ENCODE measurements around the gene TRPM2.

The TRPM2 gene

DNA sequence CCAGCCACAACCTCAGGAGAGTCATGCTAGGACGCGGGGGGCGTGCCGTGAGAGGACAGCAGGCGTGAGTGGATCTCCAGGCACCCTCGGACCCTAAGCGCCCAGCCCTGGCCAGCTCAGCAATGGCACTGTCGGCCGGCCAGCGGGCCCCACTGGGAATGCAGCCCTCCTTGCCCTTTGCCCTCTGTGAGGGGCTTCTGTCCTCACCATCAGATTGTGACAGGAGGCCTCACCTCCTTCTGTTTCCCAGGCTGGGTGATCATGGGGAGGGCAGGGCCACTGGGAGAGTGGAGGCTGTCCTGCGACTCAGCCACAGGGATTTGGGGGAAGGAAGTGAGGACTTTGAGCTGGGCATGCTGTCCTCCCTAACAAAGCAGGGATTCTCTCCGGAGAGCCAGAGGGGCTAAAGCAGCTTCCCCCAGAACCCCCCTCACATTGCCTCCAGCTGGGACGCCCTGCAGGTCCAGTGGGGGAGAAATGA is 95.3 kb downstream of the TRPM2 start:
- no peak for DNase-seq

GRCh38 chr21:44449473-44450363 is 96.3 kb downstream of the TRPM2 start:
- peak; percentile 61 for DNase-seq

GRCh38 chr21:44450402-44450801 is 97.0 kb downstream of the TRPM2 start:
- no peak for DNase-seq

DNA sequence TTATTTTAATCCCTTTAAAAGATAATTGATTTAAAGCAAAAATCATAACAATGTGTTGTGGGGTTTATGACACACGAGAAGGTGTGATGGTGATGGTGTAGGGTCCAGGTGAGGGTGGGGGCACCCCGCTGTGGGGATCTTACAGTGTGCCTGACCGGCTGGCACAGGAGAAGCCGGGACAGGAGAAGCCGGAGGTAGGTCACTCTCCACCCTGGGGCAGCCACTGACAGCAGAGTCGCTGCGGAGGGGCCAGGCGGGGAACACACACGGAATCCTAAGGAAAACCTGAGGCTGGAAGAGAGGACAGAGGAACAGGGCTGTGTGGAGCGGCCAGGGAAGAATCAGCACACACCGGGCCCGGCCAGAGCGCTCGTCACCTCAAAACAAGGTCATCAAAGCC is 97.6 kb downstream of the TRPM2 start:
- DNase-seq: no peak

DNA sequence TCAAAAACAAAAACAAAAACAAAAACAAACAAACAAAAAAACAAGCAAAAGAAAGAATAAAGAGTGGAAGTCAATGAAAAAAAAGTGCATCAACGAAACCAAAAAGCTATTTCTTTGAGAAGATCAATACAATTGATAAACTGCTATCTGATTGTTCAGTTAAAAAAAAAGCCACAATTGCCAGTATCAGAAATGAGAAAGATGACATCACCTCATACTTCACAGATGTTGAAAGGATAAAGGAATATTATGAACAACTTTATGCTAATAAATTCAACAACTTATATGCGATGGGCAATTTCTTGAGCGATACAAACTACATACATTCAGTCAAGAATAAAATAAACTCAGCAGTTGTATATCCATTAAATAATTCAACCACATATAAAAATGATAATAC is 99.7 kb downstream of the TRPM2 start:
- DNase-seq: no peak

DNA sequence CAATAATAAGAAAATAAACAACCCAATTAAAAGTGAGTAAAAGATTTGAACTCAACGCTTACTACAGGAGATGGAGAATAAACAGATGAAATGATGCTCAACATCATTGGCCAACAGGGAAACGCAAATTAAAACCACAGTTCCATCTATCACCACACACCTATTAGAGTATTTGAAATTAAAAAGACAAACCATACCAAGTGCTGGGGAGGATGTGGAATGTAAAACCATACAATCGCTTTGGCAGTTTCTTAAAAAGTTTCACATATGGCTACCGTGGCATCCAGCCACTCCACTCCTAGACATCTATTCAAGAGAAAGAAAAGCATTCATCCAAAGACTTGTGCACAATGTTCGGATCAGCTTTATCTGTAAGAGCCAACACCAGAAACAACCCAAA is 100.6 kb downstream of the TRPM2 start:
- no peak for DNase-seq

DNA sequence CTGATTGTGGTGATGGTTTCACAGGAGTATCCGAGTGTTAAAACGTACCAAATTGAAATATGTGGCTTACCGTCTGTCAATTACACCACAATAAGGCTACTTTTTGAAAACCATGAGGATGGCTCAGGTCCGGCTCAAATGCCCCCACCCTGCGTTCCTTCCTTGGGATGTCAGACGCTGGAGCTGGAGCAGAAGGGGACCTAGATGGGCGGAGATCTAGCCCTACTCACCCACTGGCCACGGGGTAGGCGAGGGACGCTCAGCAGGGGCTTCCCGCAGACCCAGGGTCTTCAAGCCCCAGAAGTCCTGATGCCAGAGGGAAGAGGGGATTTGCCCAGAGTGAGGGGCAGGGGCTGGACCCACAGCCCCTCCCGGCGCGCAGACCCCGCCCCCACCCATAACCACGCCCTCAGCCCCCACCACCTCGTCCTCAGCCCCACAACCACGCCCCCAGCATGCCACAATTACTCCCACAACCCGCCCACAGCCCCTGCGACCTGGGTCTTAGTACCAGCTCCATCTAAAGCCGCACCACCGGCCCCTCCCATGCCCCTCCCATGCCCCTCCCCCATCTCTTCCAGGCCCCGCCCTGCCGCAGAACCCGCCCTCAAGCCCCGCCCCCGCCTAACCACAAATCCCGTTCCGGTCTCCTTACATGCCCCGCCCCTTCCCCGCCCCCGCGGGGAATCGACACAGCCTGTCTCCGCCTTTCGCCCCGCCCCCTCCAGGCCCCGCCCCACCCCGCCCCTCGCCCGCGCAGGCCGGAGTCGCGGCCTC is 101.5 kb downstream of the TRPM2 start, which contains the start of gene LRRC3:
Gene LRRC3, plus strand, starts transcription at position 764 of the 777 bp plus-strand sequence. CDS start 1,135 bp downstream, outside the sequence.
- peak; percentile 92 for DNase-seq

- peak; percentile 79 for DNase-seq
These were observed 102.2 kb downstream of the TRPM2 start for GRCh38 chr21:44455524-44456213.

DNA sequence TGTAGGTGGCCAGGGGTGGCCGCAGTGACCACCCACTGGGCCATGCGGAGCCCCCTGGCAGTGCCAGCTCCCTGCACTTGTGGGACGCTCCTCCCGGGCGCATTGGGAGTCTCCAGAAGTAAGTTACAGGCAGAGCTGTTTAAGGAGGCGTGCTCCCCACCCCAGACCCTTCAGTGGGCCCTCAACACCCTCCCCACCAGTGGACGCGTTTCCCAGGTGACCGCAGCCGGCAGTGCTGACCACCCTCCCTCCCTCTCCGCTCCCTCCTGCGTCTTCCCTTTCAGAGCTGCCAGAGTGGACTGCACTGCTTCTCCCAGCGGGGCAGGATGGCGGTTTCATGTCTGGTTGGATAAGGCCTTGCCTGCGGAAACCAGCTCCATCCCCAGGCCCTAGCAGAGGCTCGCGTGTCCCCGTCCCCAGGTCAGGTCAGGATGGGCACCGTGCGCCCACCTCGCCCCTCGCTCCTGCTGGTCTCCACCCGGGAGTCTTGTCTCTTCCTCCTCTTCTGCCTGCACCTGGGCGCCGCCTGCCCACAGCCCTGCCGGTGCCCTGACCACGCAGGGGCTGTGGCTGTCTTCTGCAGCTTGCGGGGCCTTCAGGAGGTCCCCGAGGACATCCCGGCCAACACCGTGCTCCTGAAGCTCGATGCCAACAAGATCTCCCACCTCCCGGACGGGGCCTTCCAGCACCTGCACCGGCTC is 102.9 kb downstream of the TRPM2 start:
- no peak for DNase-seq

DNA sequence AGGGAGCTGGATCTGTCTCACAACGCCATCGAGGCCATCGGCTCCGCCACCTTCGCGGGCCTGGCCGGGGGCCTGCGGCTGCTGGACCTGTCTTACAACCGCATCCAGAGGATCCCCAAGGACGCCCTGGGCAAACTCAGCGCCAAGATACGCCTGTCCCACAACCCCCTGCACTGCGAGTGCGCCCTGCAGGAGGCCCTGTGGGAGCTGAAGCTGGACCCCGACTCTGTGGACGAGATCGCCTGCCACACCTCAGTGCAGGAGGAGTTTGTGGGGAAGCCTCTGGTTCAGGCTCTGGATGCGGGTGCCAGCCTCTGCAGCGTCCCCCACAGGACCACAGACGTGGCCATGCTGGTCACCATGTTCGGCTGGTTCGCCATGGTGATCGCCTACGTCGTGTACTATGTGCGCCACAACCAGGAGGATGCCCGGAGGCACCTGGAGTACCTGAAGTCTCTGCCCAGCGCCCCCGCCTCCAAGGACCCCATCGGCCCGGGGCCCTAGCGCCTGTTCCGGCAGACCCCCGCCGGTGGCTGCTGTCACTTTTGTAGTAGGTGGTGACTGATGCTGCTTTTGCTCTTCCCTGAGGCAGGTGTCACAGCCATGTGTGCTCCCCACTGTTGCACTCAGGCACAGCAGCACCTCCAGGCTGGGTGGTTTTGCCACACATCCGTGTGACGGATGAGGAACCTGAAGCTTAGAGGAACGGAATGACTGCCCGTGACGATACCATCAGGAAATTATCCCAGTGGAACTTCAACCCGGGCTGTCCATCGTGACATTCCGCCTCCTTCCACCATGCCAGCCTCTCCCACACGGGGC is 103.7 kb downstream of the TRPM2 start:
- DNase-seq: no peak

GRCh38 chr21:44458971-44459711 is 105.7 kb downstream of the TRPM2 start:
- DNase-seq: no peak

- DNase-seq: no peak
These were observed 106.5 kb downstream of the TRPM2 start for GRCh38 chr21:44459712-44460440.

GRCh38 chr21:44460441-44460755 is 107.0 kb downstream of the TRPM2 start:
- DNase-seq: no peak

DNA sequence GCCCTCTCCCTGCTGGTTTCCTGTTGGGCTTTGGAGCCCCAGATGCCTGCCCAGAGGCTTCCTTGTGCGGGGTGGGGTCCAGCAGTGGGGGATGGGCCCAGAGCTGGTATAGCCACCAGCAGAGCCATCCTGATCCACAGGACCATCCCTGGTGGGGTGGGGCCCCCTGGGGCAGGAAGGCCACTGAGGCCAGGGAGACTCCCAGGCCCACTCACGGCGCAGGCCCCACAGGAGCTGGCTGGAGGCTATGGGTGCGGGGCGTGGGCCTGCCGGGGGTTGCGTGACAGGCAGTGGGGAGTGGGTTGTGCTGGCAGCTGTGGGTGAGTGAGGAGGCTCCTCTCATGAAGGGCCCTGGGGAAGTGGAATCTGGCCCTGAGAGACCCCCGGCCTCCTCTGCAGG is 107.6 kb downstream of the TRPM2 start:
- DNase-seq: no peak

DNA sequence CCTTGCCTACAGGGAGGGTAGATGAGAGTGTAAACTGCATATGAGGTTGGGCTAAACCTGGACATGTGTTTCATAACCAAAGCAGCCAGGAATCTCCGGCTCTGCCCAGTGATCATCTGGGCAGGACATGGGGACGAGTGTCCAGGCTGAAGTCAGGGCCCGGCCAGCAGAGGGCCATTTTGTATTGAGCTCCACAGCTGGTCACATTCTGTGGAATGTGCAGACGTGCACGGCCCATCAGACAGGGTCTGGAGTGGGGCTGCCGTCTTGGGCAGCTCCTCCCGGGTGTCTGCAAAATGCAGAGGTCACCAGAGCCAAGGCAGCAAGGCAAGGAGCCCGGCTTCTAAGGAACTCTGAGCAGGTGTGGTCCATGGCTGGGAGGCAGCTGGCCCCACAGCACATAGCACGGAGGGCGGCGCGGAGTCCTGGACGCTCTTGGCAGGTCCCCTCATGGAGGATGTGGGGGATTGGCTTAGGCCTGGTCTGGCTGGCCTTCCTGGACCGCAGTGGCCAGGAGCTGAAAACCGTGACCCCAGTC is 108.1 kb downstream of the TRPM2 start:
- DNase-seq: no peak

- DNase-seq: no peak
These were observed 108.8 kb downstream of the TRPM2 start for GRCh38 chr21:44462086-44462833.

GRCh38 chr21:44462834-44463200 is 109.4 kb downstream of the TRPM2 start:
- DNase-seq: no peak

DNA sequence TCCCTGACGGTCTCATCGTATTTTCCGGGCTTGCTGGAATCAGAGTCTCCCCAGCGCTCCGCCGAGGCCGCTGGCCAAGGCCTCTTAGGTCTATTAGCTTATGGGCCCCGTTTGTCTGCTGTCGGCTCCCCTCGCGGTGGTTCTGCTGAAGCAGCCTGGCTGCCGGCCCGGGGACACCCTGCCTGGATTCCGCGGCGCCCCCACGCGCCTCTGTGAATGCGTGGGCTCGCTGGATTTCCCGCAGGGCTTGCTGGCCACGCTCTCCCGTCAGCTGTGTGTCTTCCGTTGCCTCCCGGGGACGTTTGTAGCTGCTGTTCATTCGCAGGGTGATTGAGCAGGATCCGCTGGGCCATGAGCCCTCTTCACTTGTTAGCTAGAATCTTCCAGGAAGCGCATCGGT is 110.3 kb downstream of the TRPM2 start:
- no peak for DNase-seq

DNA sequence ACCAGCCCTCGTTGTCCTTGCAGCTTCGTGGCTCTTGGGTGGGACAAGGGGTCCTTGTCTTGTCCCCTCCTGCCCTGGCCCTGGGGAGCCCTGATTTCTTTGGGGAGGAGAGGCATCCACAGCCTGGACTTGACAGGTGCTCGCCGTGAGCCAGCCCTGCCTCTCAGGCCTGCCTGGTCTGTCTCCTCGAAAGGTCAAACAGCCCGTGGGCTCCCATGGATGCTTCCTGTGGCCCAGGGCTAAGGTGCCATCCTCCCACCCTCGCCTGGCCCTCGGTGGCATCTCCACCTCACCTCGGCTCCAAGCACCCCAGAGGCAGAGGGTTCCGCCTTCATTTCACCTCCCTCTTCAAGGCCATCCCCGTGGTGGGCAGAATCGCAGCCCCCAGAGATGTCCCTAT is 110.9 kb downstream of the TRPM2 start:
- DNase-seq: no peak
